A673 (cell line): ENCODE results near the gene GMDS.

ENCODE experiments used
- EZH2 ChIP-seq: fragments of 200-600 bp; sonication (generic); IDR thresholded peaks from 2 replicates; pipeline ENCODE4 v1.6.1; 2017; ENCODE audit warnings: borderline replicate concordance, low read depth, mild to moderate bottlenecking, mixed read lengths, antibody characterized with exemption, low read length; ENCODE audit not compliant: poor library complexity, severe bottlenecking
- TF ChIP-seq, protein P1 (sequence below): fragments of 300-800, 200-600 bp; sonication (generic); conservative IDR thresholded peaks from 2 replicates; pipeline ENCODE4 v1.5.1; 2017; ENCODE audit warnings: low read depth, mild to moderate bottlenecking, antibody characterized with exemption, low read length, moderate library complexity, mixed read lengths

GRCh38 chr6:2190661-2191389, 54.6 kb downstream of the GMDS start:
- TF ChIP-seq, protein P1, sequence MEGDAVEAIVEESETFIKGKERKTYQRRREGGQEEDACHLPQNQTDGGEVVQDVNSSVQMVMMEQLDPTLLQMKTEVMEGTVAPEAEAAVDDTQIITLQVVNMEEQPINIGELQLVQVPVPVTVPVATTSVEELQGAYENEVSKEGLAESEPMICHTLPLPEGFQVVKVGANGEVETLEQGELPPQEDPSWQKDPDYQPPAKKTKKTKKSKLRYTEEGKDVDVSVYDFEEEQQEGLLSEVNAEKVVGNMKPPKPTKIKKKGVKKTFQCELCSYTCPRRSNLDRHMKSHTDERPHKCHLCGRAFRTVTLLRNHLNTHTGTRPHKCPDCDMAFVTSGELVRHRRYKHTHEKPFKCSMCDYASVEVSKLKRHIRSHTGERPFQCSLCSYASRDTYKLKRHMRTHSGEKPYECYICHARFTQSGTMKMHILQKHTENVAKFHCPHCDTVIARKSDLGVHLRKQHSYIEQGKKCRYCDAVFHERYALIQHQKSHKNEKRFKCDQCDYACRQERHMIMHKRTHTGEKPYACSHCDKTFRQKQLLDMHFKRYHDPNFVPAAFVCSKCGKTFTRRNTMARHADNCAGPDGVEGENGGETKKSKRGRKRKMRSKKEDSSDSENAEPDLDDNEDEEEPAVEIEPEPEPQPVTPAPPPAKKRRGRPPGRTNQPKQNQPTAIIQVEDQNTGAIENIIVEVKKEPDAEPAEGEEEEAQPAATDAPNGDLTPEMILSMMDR = no peak
- no peak for TF ChIP-seq EZH2
